ENCODE results near the gene HMGN1.

Gene HMGN1

GRCh38 chr21:39319814-39320332, 29.0 kb downstream of the HMGN1 start:
- TF ChIP-seq EZH2 (IDR thresholded peaks at IDR 0.05; ENCODE audit: borderline replicate concordance, low read depth, low read length, severe bottlenecking) (no peak), CTCF (IDR thresholded peaks at IDR 0.05; ENCODE audit: borderline replicate concordance, extremely low read depth, low read length, poor library complexity, severe bottlenecking) (no peak)
- no peaks in the 10 kb centered on the region for H3K9me3 ChIP-seq (ENCODE audit: insufficient read depth, low read length, severe bottlenecking)
- H3K27ac ChIP-seq (ENCODE audit: low read length) = no peak overlapping the region
- H3K4me1 ChIP-seq (ENCODE audit: insufficient read depth, low read length) = peaks cover 1% of the 10 kb centered on the region
- no peak overlapping the region for H3K9ac ChIP-seq (ENCODE audit: low read depth, low read length)
- H4K20me1 ChIP-seq (ENCODE audit: insufficient read depth, low read length) = no peaks in the 10 kb centered on the region
- H3K4me3 ChIP-seq (ENCODE audit: low read depth in 1 of 2, low read length in 2 of 2) = no peak overlapping the region
- ATAC-seq (ENCODE audit: insufficient read depth, low read depth) = no peak
- no peak overlapping the region for H3K4me2 ChIP-seq (ENCODE audit: insufficient read depth, low read length)
- no peaks in the 10 kb centered on the region for H3K27me3 ChIP-seq (ENCODE audit: insufficient read depth, low read length, poor library complexity)
- H2AFZ ChIP-seq (ENCODE audit: low read depth, low read length) = no peak overlapping the region
- H3K36me3 ChIP-seq (ENCODE audit: insufficient read depth, low read length) = no peaks in the 10 kb centered on the region
- no peaks in the 10 kb centered on the region for H3K79me2 ChIP-seq (ENCODE audit: insufficient read depth, low read length)
- no peak for DNase-seq

GRCh38 chr21:39319251-39319756, 29.6 kb downstream of the HMGN1 start:
- H4K20me1 ChIP-seq (ENCODE audit: insufficient read depth, low read length) = no peaks in the 10 kb centered on the region
- peaks cover 7% of the 10 kb centered on the region for H3K4me1 ChIP-seq (ENCODE audit: insufficient read depth, low read length)
- H2AFZ ChIP-seq (ENCODE audit: low read depth, low read length) = no peak overlapping the region
- H3K27ac ChIP-seq (ENCODE audit: low read length) = no peak overlapping the region
- no peak for TF ChIP-seq EZH2 (IDR thresholded peaks at IDR 0.05; ENCODE audit: borderline replicate concordance, low read depth, low read length, severe bottlenecking)
- no peak for TF ChIP-seq CTCF (IDR thresholded peaks at IDR 0.05; ENCODE audit: borderline replicate concordance, extremely low read depth, low read length, poor library complexity, severe bottlenecking)
- peaks cover 5% of the 10 kb centered on the region for H3K79me2 ChIP-seq (ENCODE audit: insufficient read depth, low read length)
- H3K9ac ChIP-seq (ENCODE audit: low read depth, low read length) = no peak overlapping the region
- H3K4me3 ChIP-seq (ENCODE audit: low read depth in 1 of 2, low read length in 2 of 2) = no peak overlapping the region
- DNase-seq (no peak), ATAC-seq (ENCODE audit: insufficient read depth, low read depth) (no peak)
- H3K9me3 ChIP-seq (ENCODE audit: insufficient read depth, low read length, severe bottlenecking) = no peaks in the 10 kb centered on the region
- H3K4me2 ChIP-seq (ENCODE audit: insufficient read depth, low read length) = no peak overlapping the region
- no peaks in the 10 kb centered on the region for H3K27me3 ChIP-seq (ENCODE audit: insufficient read depth, low read length, poor library complexity)
- no peaks in the 10 kb centered on the region for H3K36me3 ChIP-seq (ENCODE audit: insufficient read depth, low read length)

GRCh38 chr21:39318091-39318959, 30.6 kb downstream of the HMGN1 start:
- Histone ChIP-seq H2AFZ (ENCODE audit: low read depth, low read length) (no peak overlapping the region), H3K27ac (ENCODE audit: low read length) (no peak overlapping the region), H3K4me1 (ENCODE audit: insufficient read depth, low read length) (peaks cover 8% of the 10 kb centered on the region), H3K79me2 (ENCODE audit: insufficient read depth, low read length) (peaks cover 10% of the 10 kb centered on the region), H3K36me3 (ENCODE audit: insufficient read depth, low read length) (no peaks in the 10 kb centered on the region), H3K4me3 (ENCODE audit: low read depth in 1 of 2, low read length in 2 of 2) (no peak overlapping the region), H3K4me2 (ENCODE audit: insufficient read depth, low read length) (no peak overlapping the region), H3K27me3 (ENCODE audit: insufficient read depth, low read length, poor library complexity) (no peaks in the 10 kb centered on the region), H4K20me1 (ENCODE audit: insufficient read depth, low read length) (no peaks in the 10 kb centered on the region), H3K9ac (ENCODE audit: low read depth, low read length) (no peak overlapping the region), H3K9me3 (ENCODE audit: insufficient read depth, low read length, severe bottlenecking) (no peaks in the 10 kb centered on the region)
- ATAC-seq (ENCODE audit: insufficient read depth, low read depth) = no peak
- TF ChIP-seq EZH2 (IDR thresholded peaks at IDR 0.05; ENCODE audit: borderline replicate concordance, low read depth, low read length, severe bottlenecking) (no peak), CTCF (IDR thresholded peaks at IDR 0.05; ENCODE audit: borderline replicate concordance, extremely low read depth, low read length, poor library complexity, severe bottlenecking) (no peak)
- no peak for DNase-seq

Measured in DND-41 (cell line).